HG03342 (cell line): ENCODE data around the gene KCP.

Experiments
- ATAC-seq: cut with Tn5 transposase; IDR thresholded peaks from one replicate; pipeline ENCODE4 v1.9.1; 2021; ENCODE audit warnings: mild to moderate bottlenecking, moderate library complexity; ENCODE audit not compliant: unreplicated experiment

The KCP gene

GRCh38 chr7:128939075-128939860 lies 28.8 kb upstream of the KCP start:
- ATAC-seq = no peak

GRCh38 chr7:128938544-128939074 lies 28.1 kb upstream of the KCP start:
- ATAC-seq = no peak

DNA sequence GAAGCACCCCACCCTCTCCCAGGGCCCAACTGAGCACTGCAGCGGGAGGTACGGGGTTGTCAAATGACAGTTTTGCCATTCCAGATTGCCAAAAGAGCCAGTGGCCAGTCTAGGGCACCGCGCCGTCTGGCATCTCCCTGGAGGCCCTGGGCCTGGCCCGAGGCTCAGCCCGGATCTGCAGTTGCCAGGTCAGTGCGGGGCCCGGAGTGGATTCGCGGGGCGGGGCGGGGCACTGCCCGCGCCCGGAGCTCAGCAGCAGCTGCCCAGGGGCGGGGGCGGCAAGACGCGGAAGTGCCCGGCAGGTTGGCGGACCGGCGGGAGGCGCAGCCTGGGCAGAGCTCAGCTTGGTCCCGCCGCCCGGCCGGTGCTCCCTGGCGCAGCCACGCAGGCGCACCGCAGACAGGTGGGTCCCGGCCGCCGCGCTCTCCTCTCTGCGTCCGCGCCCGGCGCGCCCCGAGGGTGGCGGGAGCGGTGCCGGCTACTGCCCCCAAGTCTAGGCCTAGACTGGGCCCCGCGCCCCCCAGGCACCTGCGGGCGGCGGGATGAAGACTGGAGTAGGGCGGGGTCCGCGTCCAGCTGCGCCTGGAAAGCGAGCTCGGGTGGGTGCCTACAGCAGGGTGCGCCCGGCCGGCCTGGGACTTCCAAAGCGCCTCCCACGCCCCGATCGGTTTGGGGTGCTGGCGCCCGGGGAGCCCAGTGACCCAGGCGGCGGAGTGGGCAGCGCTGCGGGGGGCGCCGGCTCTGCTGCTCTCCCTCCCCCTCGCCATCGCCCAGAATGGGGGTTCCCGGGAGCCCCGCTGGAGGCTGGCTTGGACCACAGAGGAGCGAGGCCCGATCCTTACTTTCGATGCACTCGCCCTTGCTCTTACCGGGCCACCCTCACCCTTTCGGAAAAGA lies 27.4 kb upstream of the KCP start, which contains the start of gene IRF5:
Gene IRF5 (plus strand): TSS at position 281 of the 897 bp plus-strand sequence. CDS start 4,155 bp downstream, outside the sequence.
- ATAC-seq = no peak

DNA sequence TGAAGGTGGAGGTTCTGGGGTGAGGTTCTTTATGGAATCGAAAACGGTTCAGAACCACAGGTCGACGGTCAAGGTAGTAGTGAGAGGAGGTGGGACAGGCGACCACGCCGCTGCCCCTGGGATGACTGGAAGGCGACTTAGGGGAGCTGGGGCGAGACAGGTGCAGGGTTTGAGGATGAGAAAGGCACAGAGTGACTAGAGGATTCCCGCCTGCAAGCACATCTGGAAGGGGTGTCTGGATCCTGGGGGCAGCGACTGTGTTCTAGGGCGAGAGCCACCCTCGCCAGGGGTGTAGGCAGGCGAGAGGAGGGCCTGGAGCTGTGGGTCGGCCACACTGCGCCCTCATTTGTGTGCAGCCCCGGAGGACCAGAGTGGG lies 26.8 kb upstream of the KCP start:
- ATAC-seq = no peak

- ATAC-seq = no peak
Observed at GRCh38 chr7:128936798-128937197, 26.3 kb upstream of the KCP start.

DNA sequence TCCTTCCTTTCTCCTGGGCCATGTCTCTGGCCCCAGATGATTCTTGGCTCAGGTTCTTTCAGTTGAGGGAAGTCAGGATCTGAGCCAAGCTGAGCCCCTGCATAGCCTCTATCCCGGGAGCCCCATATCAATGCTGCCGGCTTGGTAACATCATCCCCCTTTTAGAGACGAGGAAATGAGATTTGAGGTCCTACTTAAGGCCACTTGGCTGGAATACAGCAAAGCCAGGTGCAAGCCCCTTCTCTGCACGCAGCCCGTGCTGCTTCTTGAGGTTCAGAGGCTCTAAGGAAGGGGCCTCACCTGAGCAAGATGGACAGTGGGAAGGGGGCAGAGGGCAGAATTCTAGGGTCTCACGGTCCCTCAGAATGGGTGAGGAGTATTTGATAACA lies 24.8 kb upstream of the KCP start:
- no peak for ATAC-seq

- ATAC-seq = peak; percentile 40
Observed at GRCh38 chr7:128934361-128935341, 24.1 kb upstream of the KCP start.

DNA sequence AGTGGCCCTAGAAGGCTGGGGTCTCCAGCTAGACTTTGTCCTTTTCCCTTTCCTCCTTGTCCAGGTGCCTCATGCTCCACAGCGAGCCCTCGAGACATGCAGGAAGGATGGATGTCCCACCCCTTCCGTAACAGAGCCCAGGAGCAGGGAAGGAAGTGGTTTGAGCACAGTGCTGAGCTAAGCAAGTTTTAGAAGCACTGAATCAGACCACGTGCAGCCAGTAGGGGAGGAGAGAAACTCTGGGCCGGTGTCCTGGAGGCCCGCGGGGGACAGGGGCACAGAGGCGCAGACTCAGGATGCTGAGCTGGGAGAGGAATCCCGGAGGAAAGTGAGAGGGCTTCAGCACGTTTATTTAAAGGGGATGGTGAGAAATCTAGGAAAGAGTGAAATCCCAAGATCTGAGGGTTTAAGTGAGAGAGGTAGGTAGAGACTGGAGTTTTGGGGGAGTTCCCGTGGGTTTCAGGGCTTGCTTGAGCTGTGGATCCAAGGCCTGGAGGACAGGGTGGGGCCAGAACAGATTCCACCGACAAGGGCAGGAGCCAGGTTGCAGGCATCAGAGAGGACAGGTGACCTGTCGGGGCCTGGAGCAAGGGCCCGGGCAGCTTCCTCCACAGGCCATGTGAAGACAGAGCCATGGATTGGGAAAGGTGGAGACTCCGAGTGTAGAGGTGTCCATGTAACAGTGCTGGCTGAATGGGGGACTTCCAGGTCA lies 22.8 kb upstream of the KCP start:
- ATAC-seq = peak; percentile 24

- no peak for ATAC-seq
Observed at GRCh38 chr7:128932862-128933179, 22.3 kb upstream of the KCP start.

DNA sequence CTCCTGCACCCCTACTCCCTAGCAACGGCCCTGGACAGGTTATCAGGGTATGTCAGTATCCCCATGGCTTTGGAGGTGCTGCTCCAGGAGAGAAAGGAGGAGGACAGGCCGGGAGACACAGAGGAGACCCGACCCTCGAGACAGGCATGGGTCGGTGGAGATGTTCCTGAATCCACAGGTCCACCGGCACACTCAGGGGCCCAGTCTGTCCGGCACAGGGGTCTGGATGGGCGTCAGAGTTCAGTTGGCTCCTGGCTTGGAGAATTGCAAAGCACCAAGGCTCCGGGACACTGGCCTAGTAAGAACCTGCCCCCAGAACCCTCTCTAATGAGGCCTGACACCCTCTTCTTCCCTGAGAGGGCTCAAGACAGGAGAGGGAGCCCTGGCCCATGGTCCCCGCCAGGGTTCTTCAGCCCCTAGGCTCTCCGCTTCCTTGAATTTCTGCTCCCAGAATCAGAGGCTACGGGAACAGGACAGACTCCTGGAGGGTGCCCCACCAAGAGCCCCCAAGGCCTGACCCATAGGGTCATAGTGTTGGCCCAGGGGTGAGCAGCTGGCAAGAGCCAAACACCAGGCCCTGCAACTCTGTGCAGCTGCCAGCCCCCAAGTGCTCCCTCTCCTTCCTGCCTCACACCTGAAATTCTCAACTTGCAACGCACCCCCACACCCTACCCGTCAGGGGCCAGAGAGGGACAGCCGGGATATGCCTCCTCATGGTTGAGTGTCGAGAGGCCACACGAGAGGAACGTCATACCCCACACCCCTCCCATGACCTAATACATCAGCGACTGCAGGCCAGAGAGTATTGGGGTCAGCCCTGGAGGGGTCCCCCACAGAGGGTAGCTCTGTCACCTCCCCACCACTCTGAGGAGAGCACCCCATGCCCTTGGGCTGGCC lies 21.7 kb upstream of the KCP start:
- ATAC-seq = no peak

DNA sequence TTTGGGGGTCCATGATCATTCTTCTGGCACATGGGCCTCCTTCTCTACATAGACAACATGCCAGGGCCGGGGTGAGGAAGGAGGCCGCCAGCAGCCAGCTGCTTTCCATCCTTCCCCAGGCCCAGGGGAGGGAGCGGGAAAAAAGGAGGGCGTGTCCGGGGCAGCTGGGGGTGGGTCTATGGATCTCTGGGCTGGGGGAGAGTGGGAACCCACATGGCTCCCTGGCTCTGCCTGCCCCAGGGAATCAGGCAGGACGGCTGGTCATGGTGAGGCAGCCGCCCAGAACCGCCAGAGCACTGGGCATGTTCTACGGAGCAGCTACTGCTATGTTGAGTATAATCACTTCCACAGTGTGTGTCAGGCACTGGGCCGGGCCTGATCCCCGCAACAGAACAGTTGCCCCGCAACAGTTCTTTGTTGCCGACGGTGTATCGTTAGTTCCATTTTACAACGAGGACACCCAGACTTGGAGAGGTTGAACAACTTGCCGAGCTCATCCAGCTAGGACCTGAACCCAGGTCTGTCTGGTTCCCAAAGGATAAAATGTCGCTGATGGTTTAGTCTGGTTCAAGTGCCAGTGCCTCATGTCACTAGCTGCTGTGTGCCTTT lies 20.8 kb upstream of the KCP start:
- no peak for ATAC-seq

GRCh38 chr7:128928882-128929788 lies 18.6 kb upstream of the KCP start:
- no peak for ATAC-seq

GRCh38 chr7:128928159-128928813 lies 17.8 kb upstream of the KCP start:
- no peak for ATAC-seq

DNA sequence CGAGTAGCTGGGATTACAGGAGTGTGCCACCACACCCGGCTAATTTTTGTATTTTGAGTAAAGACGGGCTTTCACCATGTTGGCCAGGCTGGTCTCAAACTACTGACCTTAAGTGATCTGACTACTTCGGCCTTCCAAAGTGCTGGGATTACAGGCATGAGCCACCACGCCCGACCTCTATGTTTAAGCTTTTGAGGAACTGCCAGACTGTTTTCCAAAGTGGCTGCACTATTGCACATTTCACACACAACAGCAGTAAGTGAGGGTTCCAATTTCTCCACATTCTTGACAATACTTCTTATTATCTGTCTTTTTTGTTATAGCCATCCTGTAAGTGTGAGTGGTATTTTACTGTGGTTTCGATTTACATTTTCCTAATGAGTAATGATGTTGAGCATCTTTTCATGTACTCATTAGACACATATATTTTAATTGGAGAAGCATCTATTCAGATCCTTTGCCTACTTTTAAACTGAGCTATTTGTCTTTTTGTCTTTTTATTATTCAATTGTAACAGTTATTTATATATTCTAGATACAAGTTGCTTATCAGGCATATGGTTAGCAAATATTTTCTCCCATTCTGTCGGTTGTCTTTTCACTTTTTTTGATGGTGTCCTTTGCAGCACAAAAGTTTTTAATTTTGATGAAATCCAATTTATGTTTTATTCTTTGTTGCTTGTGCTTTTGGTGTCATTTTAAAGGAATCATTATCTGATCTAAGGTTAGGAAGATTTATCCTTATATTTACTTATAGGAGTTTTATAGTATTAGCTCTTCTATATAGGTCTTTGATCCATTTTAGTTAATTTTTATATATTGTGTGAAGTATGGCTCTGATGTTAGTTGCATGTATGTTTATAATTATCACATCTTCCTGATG lies 14.4 kb upstream of the KCP start:
- ATAC-seq = no peak

- no peak for ATAC-seq
Observed at GRCh38 chr7:128923411-128923800, 12.9 kb upstream of the KCP start.
